ENCODE data around the gene MSANTD2.

The MSANTD2 gene

DNA sequence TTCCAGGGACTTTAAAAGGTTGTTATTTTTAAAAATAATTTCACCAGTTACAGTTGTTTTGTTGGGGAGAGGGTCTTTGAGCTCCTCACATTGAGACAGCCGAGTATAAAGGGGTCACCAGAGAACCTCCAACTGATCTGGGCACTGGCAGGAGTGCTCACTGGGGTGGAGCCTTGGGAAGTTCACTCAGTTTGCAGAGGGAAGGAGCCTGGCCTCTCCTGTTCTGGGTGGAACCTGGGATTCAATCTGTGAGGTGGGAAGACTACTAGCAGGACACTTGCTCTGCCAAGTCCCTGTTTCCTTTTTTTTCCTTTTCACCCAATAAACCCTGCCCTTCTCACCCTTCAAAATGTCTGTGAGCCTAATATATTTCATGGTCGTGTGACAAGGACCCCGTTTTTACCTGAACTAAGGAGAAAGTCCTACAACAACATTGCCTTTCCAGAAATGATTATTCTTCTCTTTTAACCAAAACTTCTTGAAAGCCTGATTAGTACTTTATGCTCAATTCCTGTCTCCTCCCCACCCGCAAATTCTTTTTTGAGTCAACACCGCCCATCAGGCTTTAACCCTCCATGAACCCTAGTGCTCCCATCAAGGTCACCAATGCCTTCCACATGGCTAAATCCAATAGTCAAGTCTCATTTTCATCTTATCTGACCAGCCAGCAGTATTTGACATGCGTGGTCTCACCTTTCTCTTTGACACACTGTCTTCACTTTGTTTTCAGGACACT is 22.0 kb upstream of the MSANTD2 start:
- no peak for DNase-seq (ENCODE audit: low read depth in 3 of 3)

DNA sequence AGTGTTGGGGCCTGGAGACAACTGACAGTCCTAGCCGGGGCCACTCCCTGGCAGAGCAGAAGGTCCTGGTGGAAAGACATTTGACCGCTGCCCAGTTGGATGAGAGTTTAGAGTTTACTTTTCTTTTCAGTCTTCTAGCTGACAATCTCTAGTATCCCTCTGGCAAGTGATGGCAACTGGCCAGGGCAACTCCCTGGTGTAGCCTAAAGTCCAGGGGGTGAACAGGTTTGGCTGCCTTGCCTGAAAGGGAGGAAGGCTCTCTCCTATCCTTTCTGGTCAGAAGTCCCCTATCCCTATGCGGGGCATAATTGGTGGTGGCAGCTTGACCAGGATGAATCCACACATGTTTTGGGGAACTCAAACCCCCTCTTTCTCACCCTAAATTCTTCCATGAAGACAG is 16.8 kb upstream of the MSANTD2 start:
- DNase-seq (ENCODE audit: low read depth in 3 of 3), result no peak

DNA sequence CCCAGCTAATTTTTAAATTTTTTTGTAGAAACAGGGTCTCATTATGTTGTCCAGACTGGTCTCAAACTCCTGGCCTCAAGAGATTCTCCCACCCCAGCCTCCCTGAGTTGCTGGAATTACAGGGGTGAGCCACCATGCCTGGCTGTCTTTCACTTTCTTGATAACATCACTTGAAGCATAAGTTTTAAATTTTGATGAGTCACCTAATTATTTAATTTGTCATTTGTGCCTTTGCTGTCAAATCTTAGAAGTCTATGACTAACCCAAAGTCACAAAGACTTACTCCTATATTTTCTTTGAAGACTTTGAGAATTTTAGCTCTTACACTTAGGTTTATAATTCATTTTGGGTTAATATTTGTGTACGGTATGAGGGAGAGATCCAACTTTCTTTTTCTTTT is 14.5 kb upstream of the MSANTD2 start:
- DNase-seq (ENCODE audit: low read depth in 3 of 3), result no peak

DNA sequence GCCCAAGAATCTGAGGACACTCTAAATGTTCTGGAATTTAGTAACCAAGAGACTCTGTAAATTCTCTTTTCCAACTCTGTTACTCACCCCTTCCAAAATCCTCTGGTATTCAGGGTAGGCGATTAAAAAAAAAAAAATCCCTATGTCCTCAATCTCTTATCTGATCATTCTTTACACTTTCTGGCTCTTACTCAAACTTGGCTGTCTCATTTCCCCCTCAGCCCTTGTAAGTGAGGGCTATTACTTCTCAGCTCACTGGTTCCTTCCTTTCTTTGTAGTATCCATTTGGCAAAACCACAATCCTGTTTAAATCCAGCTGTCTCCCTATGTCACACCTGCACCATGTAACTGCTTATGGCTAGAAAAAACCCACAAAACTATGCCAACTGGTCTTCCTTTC is 12.7 kb upstream of the MSANTD2 start:
- no peak for DNase-seq (ENCODE audit: low read depth in 3 of 3)

DNA sequence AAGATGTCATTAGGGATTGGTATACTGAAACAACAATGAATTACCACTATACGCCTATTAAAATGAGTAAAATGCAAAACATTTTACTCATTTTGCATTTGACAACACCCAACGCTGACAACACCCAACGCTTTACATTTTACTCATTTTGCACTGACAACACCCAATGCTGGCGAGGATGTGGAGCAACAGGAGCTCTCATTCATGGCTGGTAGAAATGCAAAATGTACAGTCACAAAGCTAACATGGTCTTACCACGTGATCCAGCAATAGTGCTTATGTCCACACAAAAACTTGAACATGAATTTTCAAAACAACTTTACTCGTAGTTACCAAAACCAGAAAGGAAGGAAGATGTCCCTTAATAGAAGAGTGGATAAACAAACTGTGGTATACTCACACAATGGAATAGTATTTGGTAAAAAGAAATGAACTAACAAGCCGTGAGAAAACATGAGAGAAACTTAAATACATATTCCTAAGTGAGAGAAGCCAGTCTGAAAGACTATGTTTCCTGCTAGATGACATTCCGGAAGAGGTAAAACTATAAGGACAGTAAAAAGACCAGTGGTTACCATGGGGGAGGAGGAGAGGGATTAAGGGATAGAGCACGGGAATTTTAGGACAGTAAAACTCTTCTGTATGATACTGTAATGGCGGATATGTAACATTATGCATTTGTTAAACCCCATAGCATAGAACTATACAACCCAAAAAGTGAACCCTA is 11.4 kb upstream of the MSANTD2 start:
- no peak for DNase-seq (ENCODE audit: low read depth in 3 of 3)

DNA sequence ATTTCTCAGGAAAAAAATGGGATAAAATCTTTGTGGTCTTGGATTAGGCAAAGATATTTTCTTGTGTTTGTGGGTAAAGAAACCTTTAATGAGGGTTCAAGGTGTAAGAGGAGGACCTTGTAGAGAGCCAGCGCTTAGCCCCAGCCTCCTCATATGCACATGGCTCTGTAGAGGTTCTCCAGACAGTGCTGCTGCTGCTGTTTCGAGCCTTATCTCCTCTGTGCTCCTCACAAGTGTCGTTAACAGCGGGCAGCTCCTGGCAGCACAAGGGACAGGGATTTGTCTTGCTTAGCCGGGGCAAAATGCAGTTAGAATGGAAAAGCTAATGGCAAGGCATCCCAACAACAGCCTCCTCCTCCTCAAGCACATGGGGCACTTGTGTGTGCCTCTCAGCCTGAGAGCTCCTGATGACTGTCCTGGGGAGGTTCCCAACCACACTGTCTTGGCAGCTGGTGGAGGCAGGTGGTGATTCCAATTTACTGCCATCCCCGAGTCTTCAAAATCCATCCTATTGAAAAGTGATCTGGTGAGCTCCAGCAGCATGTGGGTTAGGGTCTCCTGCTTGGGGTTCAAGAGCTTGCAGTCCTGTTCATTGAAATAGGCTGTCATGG is 7.6 kb upstream of the MSANTD2 start:
- DNase-seq (ENCODE audit: low read depth in 3 of 3), result no peak

DNA sequence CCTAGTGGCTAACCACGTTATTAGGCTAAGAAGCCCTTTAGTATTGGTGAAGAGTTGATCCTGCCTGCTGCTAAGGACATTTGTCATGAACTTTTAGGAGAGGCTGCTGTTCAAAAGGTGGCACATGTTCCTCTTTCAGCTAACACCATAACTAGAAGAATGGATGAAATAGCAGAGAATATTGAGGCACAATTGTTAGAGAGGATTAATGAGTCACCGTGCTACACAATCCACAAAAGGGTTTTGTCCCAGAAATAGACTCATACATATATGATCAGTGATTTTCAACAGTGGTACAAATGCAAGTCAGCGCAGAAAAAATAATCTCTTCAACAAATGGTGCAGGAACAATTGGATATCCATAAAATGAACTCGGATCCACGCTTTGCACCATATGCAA is 7.0 kb upstream of the MSANTD2 start:
- DNase-seq (ENCODE audit: low read depth in 3 of 3), result no peak

DNA sequence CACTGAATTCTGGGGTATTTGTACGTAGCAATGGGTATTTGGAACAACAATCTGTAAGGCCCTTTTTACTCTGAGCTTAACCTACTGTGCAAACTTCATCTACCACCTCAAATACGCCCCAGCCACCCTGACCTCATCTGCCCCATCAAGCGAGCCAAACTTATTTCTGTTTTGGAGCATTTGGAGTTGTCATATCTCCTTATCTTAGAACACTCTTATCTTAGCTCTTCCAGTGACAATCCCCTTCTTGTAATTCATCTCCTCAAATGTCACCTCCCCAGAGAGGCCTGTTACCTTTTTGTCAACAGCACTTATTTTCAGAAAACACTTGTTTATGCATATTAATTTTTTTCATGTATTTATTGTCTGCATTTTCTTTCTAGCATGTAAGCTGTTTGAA is 4.7 kb upstream of the MSANTD2 start:
- no peak for DNase-seq (ENCODE audit: low read depth in 3 of 3)

DNA sequence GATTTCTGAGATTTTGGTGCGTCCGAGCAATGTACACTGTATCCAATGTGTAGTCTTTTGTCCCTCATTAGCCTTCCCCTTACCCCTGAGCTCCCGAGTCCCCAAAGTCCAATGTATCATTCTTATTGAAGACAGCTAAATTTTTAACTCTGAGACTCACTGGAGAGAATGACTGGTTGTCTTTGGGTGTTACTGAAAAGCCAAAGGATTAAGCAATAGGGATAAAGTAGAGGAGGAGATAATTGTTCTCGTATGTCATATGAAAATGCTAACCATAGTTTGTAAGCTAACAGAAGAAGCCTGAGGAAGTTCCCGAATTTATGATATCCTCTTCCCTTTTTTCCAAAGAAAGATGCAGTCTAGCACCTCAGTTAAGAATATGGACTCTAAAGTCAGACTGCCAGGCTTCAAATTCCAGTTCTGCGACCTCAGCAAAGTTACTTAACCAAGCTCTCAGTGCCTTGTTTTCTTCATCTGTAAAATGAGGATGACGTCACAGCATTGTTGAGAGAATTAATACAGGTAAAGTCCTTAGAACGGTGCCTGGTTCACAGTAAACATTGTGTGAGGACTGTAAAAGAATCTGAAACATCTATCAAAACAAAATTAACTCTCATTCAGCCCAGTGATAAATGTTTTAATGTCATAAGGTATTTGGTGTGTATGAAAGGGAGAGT is 1.6 kb upstream of the MSANTD2 start:
- DNase-seq (ENCODE audit: low read depth in 3 of 3), result no peak

DNA sequence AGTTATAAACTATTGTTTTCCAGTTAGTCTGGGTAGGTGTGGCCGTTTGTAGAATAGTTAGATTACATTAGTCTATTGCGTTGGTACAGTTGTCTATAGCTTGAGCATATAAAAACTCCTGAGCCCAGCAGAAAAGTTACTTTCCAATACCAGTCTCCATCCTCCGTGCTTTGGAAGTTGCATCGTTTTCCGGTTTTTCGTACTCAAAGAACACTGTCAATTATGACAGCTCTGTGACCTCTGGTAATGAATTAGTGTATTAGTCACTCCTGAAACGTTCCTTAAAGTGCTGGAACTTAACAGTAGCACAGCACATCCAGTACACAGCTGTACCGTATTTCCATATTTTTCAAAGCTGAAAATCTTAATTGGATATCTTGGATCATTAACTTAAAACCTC is 808 bp upstream of the MSANTD2 start:
- DNase-seq (ENCODE audit: low read depth in 3 of 3), result no peak

DNA sequence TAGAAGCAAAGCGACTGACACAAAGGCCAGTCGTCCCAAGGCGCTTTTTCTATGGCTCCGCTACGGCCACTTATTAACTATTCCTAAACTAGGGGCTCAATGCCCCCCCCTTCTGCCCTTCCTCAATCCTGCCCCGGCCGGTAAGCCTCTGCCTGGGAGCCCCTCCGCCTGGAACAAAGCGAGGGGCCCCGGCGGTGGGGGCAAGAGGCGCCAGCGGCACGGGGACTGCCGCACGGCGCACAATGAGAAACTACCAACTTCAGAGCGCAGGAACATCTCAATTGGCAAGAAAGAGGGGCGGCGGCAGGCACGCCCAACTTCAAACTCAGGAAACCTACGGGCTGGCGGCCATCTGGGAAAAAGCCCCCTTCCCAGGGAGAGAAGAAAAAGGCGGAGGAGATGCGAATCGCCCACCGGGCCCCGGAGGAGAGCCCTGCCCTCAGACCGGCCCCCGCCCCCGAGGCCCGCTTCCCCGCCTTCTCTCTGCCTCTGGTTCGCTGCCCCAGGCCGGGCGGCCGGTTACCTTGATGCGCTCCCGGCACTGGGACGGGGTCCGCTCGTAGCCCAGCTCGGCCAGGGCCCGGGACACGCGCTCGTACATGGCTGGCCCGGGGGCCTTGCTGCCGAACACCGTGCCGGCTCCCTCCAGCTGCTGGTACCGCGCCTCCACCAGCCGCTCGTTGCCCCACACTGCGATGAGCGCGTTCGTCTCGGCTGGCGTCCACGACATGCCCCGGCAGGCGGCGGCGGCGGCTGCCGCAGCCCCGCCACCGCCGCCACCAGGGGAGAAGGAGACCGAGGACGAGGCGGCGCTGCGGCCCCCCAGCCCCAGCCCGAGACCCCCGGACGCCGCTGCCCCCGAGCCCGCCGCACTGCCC is 619 bp downstream of the MSANTD2 start:
- DNase-seq (ENCODE audit: low read depth in 3 of 3), result peak in 2 of 3 experiments; percentile 5 to 35

DNA sequence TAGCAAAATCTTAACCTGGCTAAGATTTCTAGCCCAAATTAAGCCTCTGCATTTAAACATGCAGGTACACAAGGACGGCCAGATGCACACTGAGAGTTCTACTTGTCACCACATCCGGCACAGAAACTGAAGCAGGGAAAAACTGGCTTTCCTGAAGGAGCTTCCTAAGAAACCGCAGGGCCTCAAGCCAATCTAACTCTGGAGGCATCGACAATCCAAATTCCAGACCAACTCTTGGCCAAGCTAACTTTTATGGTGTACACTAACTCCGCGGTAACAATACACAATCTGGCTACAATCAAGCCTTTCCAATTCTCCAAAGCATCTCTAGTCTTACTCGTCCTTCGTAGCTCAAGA is 1.2 kb downstream of the MSANTD2 start:
- no peak for DNase-seq (ENCODE audit: low read depth in 3 of 3)

DNA sequence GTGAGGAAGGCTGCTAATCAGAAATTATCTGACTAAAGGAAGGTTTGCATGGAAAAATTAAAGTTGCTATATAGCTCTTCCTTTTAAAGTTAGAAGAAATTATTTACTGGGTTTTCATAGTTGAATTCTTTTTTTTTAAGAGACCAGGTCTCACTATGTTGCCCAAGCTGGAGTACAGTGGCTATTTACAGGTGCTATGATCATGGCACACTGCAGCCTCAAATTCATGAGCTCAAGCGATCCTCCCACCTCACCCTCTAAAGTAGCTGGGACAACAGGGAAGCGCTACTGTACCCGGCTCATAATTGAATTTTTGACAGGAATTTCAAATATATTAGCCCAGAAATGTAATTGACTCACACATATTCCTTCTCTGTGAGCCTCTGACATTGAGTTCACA is 3.9 kb downstream of the MSANTD2 start:
- no peak for DNase-seq (ENCODE audit: low read depth in 3 of 3)

DNA sequence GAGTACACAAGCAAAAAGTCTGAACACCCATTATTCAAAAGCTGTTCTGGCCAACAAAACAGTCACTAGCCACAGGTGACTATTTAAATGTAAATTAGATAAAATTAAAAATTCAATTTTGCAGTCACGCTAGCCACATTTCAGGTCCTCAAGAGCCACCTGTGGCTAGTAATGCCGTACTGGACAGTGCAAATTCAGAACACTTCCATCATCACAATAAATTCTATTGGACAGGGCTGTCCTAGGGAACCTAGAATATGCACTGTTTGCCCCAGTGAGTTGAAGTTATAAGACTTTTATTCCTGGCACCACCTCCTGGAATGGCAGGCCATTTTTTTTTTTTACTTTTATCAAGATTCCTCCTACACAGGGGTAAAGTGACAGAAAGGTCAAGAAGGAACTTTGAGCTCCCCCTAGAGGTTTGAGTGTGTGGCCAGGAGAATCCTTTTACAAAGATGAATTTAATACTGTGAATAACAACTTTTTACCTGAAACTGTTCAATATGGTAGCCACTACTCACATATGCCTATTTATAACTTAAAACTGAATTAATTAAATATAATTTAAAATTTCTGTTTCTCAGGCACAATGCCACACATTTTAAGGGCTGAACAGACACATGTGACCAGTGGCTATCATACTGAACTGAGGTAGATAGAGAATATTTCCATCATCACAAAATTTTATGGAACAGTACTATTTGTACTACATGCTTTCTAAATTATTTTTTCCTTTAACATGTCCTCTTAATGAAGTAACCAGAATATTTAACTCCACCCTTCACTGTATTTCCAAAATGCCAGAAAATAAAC is 6.5 kb downstream of the MSANTD2 start:
- DNase-seq (ENCODE audit: low read depth in 3 of 3), result no peak

DNA sequence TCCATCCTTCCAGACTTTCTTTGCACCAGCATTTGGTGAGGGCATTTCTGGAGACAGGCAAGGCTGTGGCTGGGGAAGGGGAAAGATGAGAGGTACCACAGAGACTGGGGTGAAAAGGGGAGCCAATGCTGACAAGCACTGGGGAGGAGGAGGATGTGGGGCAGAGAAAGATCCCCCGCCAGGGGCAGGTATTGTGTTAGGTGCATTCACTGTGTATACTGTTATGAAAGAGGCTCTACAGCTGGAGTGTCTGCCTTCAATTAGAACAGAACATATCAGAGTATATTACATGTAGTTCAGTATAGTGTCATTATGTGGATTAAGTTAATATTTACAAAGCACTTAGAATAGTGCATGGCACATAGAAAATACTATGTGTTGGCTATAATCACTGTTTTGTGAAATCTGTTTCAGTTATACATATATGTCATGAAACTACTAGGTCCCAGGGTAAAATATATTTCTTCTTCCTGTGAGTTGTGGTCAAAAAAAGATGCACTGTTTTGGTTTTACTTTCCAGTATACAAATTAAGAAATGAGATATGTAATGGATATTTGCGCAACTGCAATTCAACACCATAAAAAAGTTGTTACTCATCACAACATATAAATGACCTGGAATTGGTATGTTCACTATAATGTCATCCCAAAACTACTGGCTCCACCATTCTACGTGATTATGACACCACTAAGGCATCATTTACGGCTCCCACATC is 8.4 kb downstream of the MSANTD2 start:
- DNase-seq (ENCODE audit: low read depth in 3 of 3), result no peak

DNA sequence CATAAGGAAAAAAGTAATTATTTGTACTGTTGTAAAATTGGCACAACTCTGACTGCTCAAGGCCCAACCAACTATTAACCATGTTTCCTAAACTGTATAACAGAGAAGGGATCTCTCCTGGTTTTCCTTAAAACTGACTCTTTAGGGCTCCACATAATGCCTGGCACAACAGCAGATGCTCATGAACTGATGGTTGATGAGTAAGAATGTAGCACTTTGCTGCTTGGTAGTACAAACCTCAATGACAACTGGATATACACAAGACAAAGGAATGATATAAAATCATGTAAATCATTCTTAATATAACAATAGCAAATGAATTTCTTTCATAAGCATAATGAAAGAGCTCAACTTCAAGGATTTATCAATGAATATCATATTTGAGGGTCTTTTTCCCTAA is 11.7 kb downstream of the MSANTD2 start:
- DNase-seq (ENCODE audit: low read depth in 3 of 3), result no peak

DNA sequence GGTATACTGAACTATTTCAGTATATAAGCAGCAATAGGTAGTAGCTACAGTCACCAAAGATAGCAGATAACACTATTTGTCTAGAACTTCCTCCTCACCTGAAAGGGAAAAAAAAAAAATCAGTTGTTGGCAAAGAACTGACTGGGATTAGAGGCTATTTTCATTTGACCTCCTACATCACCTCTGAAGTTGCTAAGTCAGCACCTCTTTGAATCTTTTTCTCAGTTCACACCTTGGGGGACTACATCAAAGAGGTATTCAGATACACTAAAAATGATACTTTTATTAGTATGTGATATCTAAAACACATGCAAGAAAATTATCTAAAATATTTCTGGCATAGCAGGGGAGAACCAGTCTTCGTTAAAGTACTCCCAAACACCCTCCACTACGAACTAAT is 16.2 kb downstream of the MSANTD2 start:
- DNase-seq (ENCODE audit: low read depth in 3 of 3), result no peak

DNA sequence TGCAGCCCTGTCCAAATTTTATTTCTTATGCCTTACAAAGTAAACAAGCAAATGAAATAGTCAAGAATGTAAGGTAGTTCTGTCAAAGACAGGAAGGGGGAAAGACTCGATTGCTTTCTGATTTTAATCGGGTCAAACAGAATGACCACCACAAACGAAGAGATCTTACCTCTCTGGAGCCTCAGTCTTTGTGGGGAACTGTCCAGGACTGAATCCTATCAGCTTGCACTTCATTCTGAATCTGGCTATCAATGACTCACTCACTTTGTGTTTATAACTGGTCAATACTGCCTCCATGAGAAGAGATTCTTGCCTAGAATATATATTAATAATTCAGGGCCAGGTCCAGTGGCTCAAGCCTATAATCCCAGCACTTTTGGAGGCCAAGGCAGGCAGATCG is 17.2 kb downstream of the MSANTD2 start:
- no peak for DNase-seq (ENCODE audit: low read depth in 3 of 3)

DNA sequence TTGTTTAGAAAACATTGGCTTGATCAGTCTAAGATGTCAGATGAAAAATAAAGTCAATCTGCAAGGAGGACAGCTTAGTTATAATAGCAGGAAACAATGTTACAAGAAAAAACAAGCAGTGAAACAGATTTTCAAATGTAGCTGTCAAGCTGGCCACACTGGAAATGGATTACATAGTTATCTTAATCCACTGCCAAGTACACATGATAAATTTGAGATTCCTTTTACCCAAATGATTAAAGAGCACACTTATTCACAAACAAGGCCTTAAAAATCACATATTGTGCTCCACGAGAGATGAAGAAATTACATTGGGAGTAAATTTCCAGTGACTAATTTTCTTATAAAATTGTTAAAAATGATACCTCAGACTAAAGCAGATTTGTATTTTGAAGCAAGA is 20.6 kb downstream of the MSANTD2 start:
- DNase-seq (ENCODE audit: low read depth in 3 of 3), result no peak

DNA sequence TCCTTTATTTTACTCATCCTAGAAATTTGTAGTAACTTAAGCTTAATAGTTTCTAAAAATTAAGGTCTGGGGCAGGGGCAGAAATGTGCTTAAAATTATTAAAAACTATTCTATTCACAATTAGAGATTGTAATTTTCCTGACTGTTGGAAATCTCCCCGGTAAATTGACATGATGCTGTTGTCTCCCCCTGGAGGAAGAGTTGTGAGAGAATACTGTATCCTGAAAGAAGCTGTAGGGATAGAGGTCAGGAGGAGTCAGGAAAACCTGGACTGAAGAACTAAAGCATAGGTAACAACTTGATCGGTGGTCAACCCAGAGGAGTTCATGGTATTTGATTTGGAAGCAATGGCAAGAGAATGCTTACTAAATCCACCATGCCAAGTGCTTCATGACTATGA is 21.9 kb downstream of the MSANTD2 start:
- DNase-seq (ENCODE audit: low read depth in 3 of 3), result no peak

All from stimulated activated CD4-positive, alpha-beta T cell treated with anti-CD3 and anti-CD28 coated beads, TNF-alpha, amount 100 ng/mL, for 24 hours (primary cell).